ENCODE measurements around the gene UBQLNL. TPM values are rescaled to one million over a fixed set of nuclear protein-coding genes. Genes with fewer than 3 reads are reported as not detected.

The UBQLNL gene
- total and polyA plus RNA-seq, 3 donors from 2014 or later, result 8.8 to 42.8 (median 38.7) TPM

DNA sequence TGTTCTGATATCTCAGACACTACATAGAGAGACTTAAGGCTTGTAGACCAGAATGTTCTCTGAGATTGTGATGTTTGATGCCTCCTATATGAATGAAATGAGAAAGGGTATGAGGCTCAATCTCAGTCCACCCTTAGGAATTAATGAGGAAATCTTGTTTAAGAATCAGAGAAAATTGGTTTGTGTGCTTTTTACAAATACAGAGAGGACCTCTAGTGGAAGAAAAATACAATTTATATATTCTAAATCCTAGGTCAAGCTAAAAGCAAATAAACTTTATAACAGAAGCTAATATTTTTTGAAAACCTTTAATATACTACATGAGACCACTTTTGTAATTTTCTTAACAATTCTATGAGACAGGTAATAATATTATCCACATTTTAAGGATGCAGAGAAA lies 36.8 kb upstream of the UBQLNL start:
- Histone ChIP-seq H3K4me3 (no peak overlapping the region), H3K9me3 (no peaks in the 10 kb centered on the region), H3K27me3 (no peaks in the 10 kb centered on the region), H3K4me1 (no peaks in the 10 kb centered on the region), H3K36me3 (ENCODE audit: low read depth, missing control alignments) (no peaks in the 10 kb centered on the region), H3K27ac (no peak overlapping the region)
- intact Hi-C loops (cut with DNase I; ENCODE audit: low total_unique reads), result no loop called here
- TF ChIP-seq, protein P1, sequence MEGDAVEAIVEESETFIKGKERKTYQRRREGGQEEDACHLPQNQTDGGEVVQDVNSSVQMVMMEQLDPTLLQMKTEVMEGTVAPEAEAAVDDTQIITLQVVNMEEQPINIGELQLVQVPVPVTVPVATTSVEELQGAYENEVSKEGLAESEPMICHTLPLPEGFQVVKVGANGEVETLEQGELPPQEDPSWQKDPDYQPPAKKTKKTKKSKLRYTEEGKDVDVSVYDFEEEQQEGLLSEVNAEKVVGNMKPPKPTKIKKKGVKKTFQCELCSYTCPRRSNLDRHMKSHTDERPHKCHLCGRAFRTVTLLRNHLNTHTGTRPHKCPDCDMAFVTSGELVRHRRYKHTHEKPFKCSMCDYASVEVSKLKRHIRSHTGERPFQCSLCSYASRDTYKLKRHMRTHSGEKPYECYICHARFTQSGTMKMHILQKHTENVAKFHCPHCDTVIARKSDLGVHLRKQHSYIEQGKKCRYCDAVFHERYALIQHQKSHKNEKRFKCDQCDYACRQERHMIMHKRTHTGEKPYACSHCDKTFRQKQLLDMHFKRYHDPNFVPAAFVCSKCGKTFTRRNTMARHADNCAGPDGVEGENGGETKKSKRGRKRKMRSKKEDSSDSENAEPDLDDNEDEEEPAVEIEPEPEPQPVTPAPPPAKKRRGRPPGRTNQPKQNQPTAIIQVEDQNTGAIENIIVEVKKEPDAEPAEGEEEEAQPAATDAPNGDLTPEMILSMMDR (IDR thresholded peaks at IDR 0.05), result no peak
- TF ChIP-seq POLR2A (IDR thresholded peaks at IDR 0.05), result no peak
- DNase-seq, result no peak

DNA sequence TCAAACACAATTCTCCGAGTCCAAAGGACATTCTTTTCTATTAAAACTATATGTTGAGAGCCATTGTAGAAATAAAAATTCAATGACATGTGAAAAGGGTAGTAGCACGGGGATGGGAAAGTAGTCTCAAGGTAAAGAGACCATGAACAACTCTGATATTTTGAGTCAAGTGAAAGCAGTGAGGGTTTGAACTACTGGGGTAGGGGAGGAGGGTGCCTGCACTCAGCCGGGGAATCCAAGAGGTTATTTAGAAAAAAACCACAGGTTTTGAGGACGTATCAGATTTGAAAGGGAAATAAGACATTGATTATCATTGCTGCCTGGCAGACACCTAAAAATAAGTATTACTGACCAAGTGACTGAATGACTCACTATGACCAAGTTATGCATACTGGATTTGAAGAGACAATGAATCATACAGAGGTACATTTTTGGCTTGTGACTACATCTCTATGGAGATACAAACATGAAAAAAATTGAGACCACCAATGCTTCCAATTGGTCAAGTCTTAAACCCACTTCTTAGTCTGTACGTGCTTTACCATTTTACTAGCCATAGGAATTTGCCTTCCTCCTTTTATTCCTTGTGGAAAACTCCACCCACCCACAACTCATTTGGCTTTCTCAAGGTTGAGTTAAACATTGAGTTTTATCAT lies 34.1 kb upstream of the UBQLNL start:
- TF ChIP-seq, protein P1 (IDR thresholded peaks at IDR 0.05), result no peak
- TF ChIP-seq POLR2A (IDR thresholded peaks at IDR 0.05), result no peak
- H3K9me3 ChIP-seq, result no peaks in the 10 kb centered on the region
- H3K27me3 ChIP-seq, result no peaks in the 10 kb centered on the region
- no peak for DNase-seq
- 88 to 91% methylated on average over 5 of the region's 5 CpGs for WGBS, 2 donors
- H3K36me3 ChIP-seq (ENCODE audit: low read depth, missing control alignments), result no peaks in the 10 kb centered on the region
- intact Hi-C loops (cut with DNase I; ENCODE audit: low total_unique reads), result no loop called here
- H3K4me3 ChIP-seq, result no peak overlapping the region
- no peaks in the 10 kb centered on the region for H3K4me1 ChIP-seq
- no peak overlapping the region for H3K27ac ChIP-seq

DNA sequence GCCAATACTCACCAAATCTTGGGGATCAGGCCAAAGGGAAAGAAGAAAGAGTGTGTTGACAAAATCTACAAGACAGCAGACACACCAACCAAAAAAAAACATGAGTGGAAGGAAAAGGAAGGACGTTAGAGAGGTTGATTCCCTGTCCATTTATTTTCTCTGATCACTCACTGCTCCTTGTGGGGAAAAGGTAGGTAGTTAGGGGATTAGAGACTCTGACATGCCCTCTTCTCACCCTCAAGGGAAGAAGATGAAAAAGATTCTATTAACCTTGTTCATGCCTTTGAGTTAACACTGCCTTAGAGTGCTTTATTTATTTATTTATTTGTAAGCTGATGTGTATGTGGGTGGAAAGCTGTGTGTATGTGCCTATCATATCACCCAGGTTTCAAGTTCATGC lies 31.9 kb upstream of the UBQLNL start, which contains the start of gene OR52H1:
TSS of gene OR52H1 (minus strand) at position 101 of the 400 bp plus-strand sequence. CDS start 3,035 bp downstream, outside the sequence.
- Histone ChIP-seq H3K4me1 (no peaks in the 10 kb centered on the region), H3K27me3 (no peaks in the 10 kb centered on the region), H3K36me3 (ENCODE audit: low read depth, missing control alignments) (no peaks in the 10 kb centered on the region), H3K9me3 (no peaks in the 10 kb centered on the region), H3K27ac (no peak within 1 kb of the TSS), H3K4me3 (no peak within 1 kb of the TSS)
- TF ChIP-seq POLR2A (IDR thresholded peaks at IDR 0.05), result no peak
- TF ChIP-seq, protein P1 (IDR thresholded peaks at IDR 0.05), result no peak
- DNase-seq, result no peak
- intact Hi-C loops (cut with DNase I; ENCODE audit: low total_unique reads), result no loop called here
- 73 to 74% methylated on average over 1 of the region's 1 CpG for WGBS, 2 donors

- Histone ChIP-seq H3K9me3 (no peaks in the 10 kb centered on the region), H3K27me3 (no peaks in the 10 kb centered on the region), H3K36me3 (ENCODE audit: low read depth, missing control alignments) (no peaks in the 10 kb centered on the region), H3K4me1 (no peaks in the 10 kb centered on the region), H3K4me3 (no peak overlapping the region), H3K27ac (no peak overlapping the region)
- TF ChIP-seq, protein P1 (IDR thresholded peaks at IDR 0.05), result no peak
- TF ChIP-seq POLR2A (IDR thresholded peaks at IDR 0.05), result no peak
- WGBS, 2 donors, result 97 to 100% methylated on average over 1 of the region's 1 CpG
- intact Hi-C loops (cut with DNase I; ENCODE audit: low total_unique reads), result no loop called here
- DNase-seq, result no peak
Observed at GRCh38 chr11:5547982-5548381, 31.5 kb upstream of the UBQLNL start.

DNA sequence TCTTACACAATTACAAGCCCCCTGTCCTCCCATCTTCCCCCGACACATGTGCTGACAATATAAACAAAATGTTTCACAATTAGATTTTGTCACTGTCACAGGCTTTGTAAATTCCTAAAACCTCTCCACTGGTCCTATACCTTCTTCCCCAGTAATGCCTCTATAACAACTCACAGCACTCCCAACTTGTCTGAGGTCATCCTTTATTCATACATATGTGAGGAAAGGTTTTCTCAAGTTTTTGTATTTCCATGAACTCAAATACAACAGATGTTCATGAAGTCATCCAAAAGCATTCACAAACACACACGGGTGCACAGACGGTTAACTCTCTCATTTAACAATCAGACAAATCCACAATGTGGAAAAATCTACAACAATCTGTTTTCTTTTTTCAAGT lies 30.0 kb upstream of the UBQLNL start:
- 89 to 90% methylated on average over 3 of the region's 3 CpGs for WGBS, 2 donors
- no peaks in the 10 kb centered on the region for H3K4me1 ChIP-seq
- no peaks in the 10 kb centered on the region for H3K27me3 ChIP-seq
- no peak for TF ChIP-seq POLR2A (IDR thresholded peaks at IDR 0.05)
- TF ChIP-seq, protein P1 (IDR thresholded peaks at IDR 0.05), result no peak
- intact Hi-C loops (cut with DNase I; ENCODE audit: low total_unique reads), result no loop called here
- DNase-seq, result no peak
- no peaks in the 10 kb centered on the region for H3K36me3 ChIP-seq (ENCODE audit: low read depth, missing control alignments)
- no peak overlapping the region for H3K4me3 ChIP-seq
- no peak overlapping the region for H3K27ac ChIP-seq
- no peaks in the 10 kb centered on the region for H3K9me3 ChIP-seq

All from testis (tissue), 3 donors.